ENCODE data around the gene DMRTA2. TPM values are rescaled to one million over a fixed set of nuclear protein-coding genes. Genes with fewer than 3 reads are reported as not detected.
"Not testable (repeated sequence)": the region's sequence is repeated elsewhere in the genome, so short reads cannot be mapped to it uniquely, and the experiment has no call there.

DMRTA2 gene
- total RNA-seq, 2 donors from 2014 or later = not detected

DNA sequence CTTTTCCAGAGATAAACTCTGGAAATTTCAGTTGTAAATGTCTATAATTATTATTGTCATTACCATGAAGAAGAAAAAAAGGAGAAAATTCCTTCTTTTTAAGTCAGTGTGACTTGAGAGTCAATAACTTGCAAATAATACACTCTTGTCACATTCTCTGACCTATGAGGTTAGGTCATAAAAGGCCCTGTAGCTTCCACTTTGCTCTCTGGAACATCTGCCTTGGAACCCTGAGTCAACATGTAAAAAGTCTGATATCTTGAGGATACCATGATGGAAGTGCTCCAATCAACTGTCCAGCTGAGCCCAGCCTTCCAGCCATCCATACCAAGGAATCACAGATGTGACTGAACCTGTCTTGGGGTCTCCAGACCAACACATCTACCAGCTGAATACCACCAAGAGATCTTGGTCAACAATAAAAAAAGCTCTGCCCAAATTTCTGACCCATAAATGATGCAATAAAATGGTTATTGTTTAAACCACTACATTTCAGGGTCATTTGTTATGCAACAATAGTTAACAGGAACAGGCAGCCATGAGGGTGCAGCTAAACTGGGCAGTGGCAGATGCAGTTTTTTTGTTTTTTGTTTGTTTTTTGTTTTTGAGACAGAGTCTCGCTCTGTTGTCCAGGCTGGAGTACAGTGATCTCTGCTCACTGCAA is 10.3 kb downstream of the DMRTA2 start:
- Histone ChIP-seq H3K4me1 (peaks cover 8% of the 10 kb centered on the region), H3K4me3 (no peak overlapping the region), H3K27ac (no peak overlapping the region), H3K27me3 (peaks cover 0 to 28% of the 10 kb centered on the region in 2 donors), H3K9me3 (no peaks in the 10 kb centered on the region), H3K36me3 (replicated peaks in 1 of 2; ENCODE audit: insufficient read depth in 1 of 2, low read depth in 2 of 2) (no peaks in the 10 kb centered on the region)
- intact Hi-C loops (cut with DNase I) = no loop called here
- WGBS, 2 donors = 76 to 92% methylated on average over 1 of the region's 1 CpG
- ATAC-seq (no peak), DNase-seq (no peak)
- no peak for TF ChIP-seq POLR2A (IDR thresholded peaks at IDR 0.05)
- TF ChIP-seq, protein P1, sequence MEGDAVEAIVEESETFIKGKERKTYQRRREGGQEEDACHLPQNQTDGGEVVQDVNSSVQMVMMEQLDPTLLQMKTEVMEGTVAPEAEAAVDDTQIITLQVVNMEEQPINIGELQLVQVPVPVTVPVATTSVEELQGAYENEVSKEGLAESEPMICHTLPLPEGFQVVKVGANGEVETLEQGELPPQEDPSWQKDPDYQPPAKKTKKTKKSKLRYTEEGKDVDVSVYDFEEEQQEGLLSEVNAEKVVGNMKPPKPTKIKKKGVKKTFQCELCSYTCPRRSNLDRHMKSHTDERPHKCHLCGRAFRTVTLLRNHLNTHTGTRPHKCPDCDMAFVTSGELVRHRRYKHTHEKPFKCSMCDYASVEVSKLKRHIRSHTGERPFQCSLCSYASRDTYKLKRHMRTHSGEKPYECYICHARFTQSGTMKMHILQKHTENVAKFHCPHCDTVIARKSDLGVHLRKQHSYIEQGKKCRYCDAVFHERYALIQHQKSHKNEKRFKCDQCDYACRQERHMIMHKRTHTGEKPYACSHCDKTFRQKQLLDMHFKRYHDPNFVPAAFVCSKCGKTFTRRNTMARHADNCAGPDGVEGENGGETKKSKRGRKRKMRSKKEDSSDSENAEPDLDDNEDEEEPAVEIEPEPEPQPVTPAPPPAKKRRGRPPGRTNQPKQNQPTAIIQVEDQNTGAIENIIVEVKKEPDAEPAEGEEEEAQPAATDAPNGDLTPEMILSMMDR (IDR thresholded peaks at IDR 0.05) = no peak

DNA sequence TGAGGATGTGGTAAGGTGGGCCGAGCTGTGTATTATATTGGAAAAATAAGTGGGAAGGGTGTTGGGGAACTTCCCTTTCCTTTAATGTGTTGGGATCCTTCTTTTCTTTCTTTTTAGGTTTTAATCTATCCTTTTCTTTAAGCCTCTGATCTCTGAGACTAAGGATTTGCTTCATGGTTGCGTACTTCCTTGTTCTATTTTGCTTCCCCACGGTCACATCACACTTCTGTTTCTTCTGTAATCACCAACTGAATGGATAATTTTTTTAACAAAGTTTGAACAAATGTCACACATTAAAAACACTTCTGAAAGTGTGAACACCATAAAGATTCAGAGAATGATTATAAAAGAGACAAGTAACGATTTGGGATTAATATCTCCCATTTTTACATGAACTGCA is 17.4 kb downstream of the DMRTA2 start:
- no peaks in the 10 kb centered on the region for H3K9me3 ChIP-seq
- WGBS, 2 donors = 74 to 76% methylated on average over 4 of the region's 4 CpGs
- no peaks in the 10 kb centered on the region for H3K4me1 ChIP-seq

GRCh38 chr1:50393522-50394120 is 29.6 kb downstream of the DMRTA2 start:
- H3K36me3 ChIP-seq (replicated peaks in 1 of 2; ENCODE audit: insufficient read depth in 1 of 2, low read depth in 2 of 2) = no peaks in the 10 kb centered on the region
- H3K27ac ChIP-seq = no peak overlapping the region
- DNase-seq = no peak
- peaks cover 0 to 4% (median 0%) of the 10 kb centered on the region in 3 donors for H3K9me3 ChIP-seq
- intact Hi-C loops (cut with DNase I) = no loop called here
- 38 to 70% methylated on average over 2 of the region's 2 CpGs for WGBS, 2 donors
- no peak for ATAC-seq
- no peaks in the 10 kb centered on the region for H3K4me1 ChIP-seq
- no peaks in the 10 kb centered on the region for H3K27me3 ChIP-seq
- no peak for TF ChIP-seq POLR2A (IDR thresholded peaks at IDR 0.05)
- TF ChIP-seq, protein P1 (IDR thresholded peaks at IDR 0.05) = no peak
- no peak overlapping the region for H3K4me3 ChIP-seq

More for the DNA sequence above, 17.4 kb downstream of the DMRTA2 start:
- no peak for DNase-seq
- intact Hi-C loops (cut with DNase I) = no loop called here
- ATAC-seq = no peak
- Histone ChIP-seq H3K4me3 (no peak overlapping the region), H3K27me3 (no peaks in the 10 kb centered on the region), H3K36me3 (replicated peaks in 1 of 2; ENCODE audit: insufficient read depth in 1 of 2, low read depth in 2 of 2) (no peaks in the 10 kb centered on the region), H3K27ac (no peak overlapping the region)
- TF ChIP-seq POLR2A (IDR thresholded peaks at IDR 0.05) = no peak
- TF ChIP-seq, protein P1 (IDR thresholded peaks at IDR 0.05) = no peak

DNA sequence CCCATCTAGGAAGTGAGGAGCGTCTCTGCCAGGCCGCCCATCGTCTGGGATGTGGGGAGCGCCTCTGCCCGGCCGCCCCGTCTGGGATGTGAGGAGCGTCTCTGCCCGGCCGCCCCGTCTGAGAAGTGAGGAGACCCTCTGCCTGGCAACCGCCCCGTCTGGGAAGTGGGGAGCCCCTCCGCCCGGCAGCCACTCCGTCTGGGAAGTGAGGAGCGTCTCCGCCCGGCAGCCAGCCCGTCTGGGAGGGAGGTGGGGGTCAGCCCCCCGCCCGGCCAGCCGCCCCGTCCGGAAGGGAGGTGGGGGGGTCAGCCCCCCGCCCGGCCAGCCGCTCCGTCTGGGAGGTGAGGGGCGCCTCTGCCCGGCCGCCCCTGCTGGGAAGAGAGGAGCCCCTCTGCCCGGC is 41.7 kb downstream of the DMRTA2 start:
- H3K36me3 ChIP-seq (replicated peaks in 1 of 2; ENCODE audit: insufficient read depth in 1 of 2, low read depth in 2 of 2); DNase-seq; intact Hi-C loops (cut with DNase I); H3K4me1 ChIP-seq; H3K27ac ChIP-seq; H3K27me3 ChIP-seq; H3K4me3 ChIP-seq; ATAC-seq; H3K9me3 ChIP-seq: not testable (repeated sequence)
- WGBS, 2 donors = 88 to 100% methylated on average over 6 to 11 of the region's 33 CpGs

GRCh38 chr1:50378770-50379169 is 44.5 kb downstream of the DMRTA2 start:
- WGBS, 2 donors = 82 to 95% methylated on average over 2 of the region's 2 CpGs
- Histone ChIP-seq H3K9me3 (peaks cover 0 to 6% (median 0%) of the 10 kb centered on the region in 3 donors), H3K36me3 (replicated peaks in 1 of 2; ENCODE audit: insufficient read depth in 1 of 2, low read depth in 2 of 2) (no peaks in the 10 kb centered on the region), H3K4me3 (no peak overlapping the region), H3K4me1 (no peaks in the 10 kb centered on the region), H3K27me3 (no peaks in the 10 kb centered on the region), H3K27ac (no peak overlapping the region)
- TF ChIP-seq, protein P1 (IDR thresholded peaks at IDR 0.05) = no peak
- ATAC-seq (no peak), DNase-seq (no peak)
- intact Hi-C loops (cut with DNase I) = loop anchor here (10.0 kb wide), 1 partner anchor 226 kb away; no protein-coding TSS in a partner anchor

Data from body of pancreas (tissue), 4 donors.